ENCODE results near the gene VWA5B2. TPM values are rescaled to one million over a fixed set of nuclear protein-coding genes. Genes with fewer than 3 reads are reported as not detected.

The VWA5B2 gene
- total and polyA plus RNA-seq, 7 donors, result 0.23 to 1.0 (median 0.60) TPM; not detected in 2

- WGBS, 2 donors, result 89 to 95% methylated on average over 3 of the region's 3 CpGs
- H3K9me3 ChIP-seq, result no peaks in the 10 kb centered on the region
- TF ChIP-seq CTCF (IDR thresholded peaks at IDR 0.05) (no peak), POLR2A (IDR thresholded peaks at IDR 0.05) (no peak), EP300 (IDR thresholded peaks at IDR 0.05) (no peak), POLR2AphosphoS5 (IDR thresholded peaks at IDR 0.05) (no peak)
- H3K27me3 ChIP-seq, result peaks cover 3 to 51% (median 26%) of the 10 kb centered on the region in 3 donors
- DNase-seq, result no peak
- H3K36me3 ChIP-seq, result no peaks in the 10 kb centered on the region
- intact Hi-C loops (cut with DNase I), result no loop called here
- no peak overlapping the region for H3K4me3 ChIP-seq
- H3K27ac ChIP-seq, result no peak overlapping the region
- peaks cover 0 to 3% (median under 1%) of the 10 kb centered on the region in 4 donors for H3K4me1 ChIP-seq
Measured at GRCh38 chr3:184236636-184237035, 7.3 kb downstream of the VWA5B2 start.

- Histone ChIP-seq H3K4me1 (peaks cover 0 to 5% (median 2%) of the 10 kb centered on the region in 4 donors), H3K27me3 (peaks cover 0 to 46% (median 22%) of the 10 kb centered on the region in 3 donors), H3K4me3 (no peak overlapping the region), H3K9me3 (no peaks in the 10 kb centered on the region), H3K36me3 (peaks cover 0 to 4% (median 0%) of the 10 kb centered on the region in 4 donors), H3K27ac (no peak overlapping the region)
- 82 to 86% methylated on average over 7 of the region's 7 CpGs for WGBS, 2 donors
- no peak for DNase-seq
- no peak for TF ChIP-seq CTCF (IDR thresholded peaks at IDR 0.05)
- TF ChIP-seq POLR2A (IDR thresholded peaks at IDR 0.05), result no peak
- no peak for TF ChIP-seq POLR2AphosphoS5 (IDR thresholded peaks at IDR 0.05)
- no peak for TF ChIP-seq EP300 (IDR thresholded peaks at IDR 0.05)
- intact Hi-C loops (cut with DNase I), result no loop called here
Measured at GRCh38 chr3:184237211-184237610, 7.8 kb downstream of the VWA5B2 start.

- no peak for TF ChIP-seq EP300 (IDR thresholded peaks at IDR 0.05)
- TF ChIP-seq POLR2A (IDR thresholded peaks at IDR 0.05), result no peak
- TF ChIP-seq CTCF (IDR thresholded peaks at IDR 0.05), result no peak
- TF ChIP-seq POLR2AphosphoS5 (IDR thresholded peaks at IDR 0.05), result no peak
- H3K27me3 ChIP-seq, result peaks cover 0 to 40% (median 22%) of the 10 kb centered on the region in 3 donors
- 2 to 11% methylated on average over 1 of the region's 1 CpG for WGBS, 2 donors
Measured at GRCh38 chr3:184237807-184238206, 8.4 kb downstream of the VWA5B2 start.

GRCh38 chr3:184238246-184238818 is 8.9 kb downstream of the VWA5B2 start:
- Histone ChIP-seq H3K36me3 (peaks cover 0 to 16% (median 4%) of the 10 kb centered on the region in 4 donors), H3K9me3 (no peaks in the 10 kb centered on the region), H3K27me3 (peaks cover 0 to 34% (median 22%) of the 10 kb centered on the region in 3 donors), H3K4me3 (no peak overlapping the region), H3K4me1 (peaks cover 0 to 5% (median 2%) of the 10 kb centered on the region in 4 donors), H3K27ac (no peak overlapping the region)
- intact Hi-C loops (cut with DNase I), result no loop called here
- TF ChIP-seq EP300 (IDR thresholded peaks at IDR 0.05), result no peak
- TF ChIP-seq POLR2AphosphoS5 (IDR thresholded peaks at IDR 0.05), result no peak
- no peak for TF ChIP-seq CTCF (IDR thresholded peaks at IDR 0.05)
- no peak for TF ChIP-seq POLR2A (IDR thresholded peaks at IDR 0.05)
- WGBS, 2 donors, result 71 to 81% methylated on average over 13 of the region's 13 CpGs
- no peak for DNase-seq

More at GRCh38 chr3:184237807-184238206, 8.4 kb downstream of the VWA5B2 start:
- peaks cover 0 to 10% (median under 1%) of the 10 kb centered on the region in 4 donors for H3K36me3 ChIP-seq
- intact Hi-C loops (cut with DNase I), result no loop called here
- no peaks in the 10 kb centered on the region for H3K9me3 ChIP-seq
- no peak overlapping the region for H3K27ac ChIP-seq
- H3K4me1 ChIP-seq, result peaks cover 0 to 5% (median 2%) of the 10 kb centered on the region in 4 donors
- no peak overlapping the region for H3K4me3 ChIP-seq
- no peak for DNase-seq
